ENCODE results near the gene CADPS. TPM values are rescaled to one million over a fixed set of nuclear protein-coding genes. Genes with fewer than 3 reads are reported as not detected.

CADPS gene
- total RNA-seq, 3 donors from 2014 or later (not counting 1 experiment from before 2014, with no cell fraction given) = not detected

DNA sequence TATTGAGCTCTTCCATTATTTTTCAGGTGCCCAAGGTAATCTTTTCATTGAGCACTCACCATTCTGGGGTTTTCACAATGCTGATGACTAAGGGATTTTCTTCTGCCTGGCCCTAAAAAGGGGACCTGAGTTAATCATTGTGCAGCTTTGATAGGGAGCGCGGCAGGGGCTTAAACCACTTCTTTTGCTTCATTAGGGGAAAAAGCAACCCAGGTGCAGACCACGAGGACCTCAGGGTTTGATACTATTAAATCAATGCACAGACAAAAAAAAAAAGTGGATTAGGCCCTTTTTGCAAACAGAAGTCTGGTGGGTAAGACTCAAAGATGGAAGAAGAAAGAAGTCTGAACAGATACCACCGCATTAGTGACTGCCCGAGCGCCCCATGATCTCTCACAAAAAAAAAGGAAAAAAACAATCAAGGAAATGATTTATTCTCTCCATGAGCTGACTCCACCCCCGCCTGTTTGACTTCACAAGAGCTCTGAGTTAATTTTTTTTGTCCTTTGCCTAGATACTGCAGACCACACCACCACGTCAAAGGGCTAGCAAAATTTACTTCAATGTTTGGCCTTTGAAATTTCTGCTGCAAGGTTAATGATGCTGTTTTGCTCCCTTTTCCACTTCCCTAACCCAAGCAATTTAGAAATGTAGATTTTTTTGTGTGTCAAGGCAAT, 423.9 kb downstream of the CADPS start:
- no peaks in the 10 kb centered on the region for H3K36me3 Mint-ChIP-seq
- TF ChIP-seq, protein P1, sequence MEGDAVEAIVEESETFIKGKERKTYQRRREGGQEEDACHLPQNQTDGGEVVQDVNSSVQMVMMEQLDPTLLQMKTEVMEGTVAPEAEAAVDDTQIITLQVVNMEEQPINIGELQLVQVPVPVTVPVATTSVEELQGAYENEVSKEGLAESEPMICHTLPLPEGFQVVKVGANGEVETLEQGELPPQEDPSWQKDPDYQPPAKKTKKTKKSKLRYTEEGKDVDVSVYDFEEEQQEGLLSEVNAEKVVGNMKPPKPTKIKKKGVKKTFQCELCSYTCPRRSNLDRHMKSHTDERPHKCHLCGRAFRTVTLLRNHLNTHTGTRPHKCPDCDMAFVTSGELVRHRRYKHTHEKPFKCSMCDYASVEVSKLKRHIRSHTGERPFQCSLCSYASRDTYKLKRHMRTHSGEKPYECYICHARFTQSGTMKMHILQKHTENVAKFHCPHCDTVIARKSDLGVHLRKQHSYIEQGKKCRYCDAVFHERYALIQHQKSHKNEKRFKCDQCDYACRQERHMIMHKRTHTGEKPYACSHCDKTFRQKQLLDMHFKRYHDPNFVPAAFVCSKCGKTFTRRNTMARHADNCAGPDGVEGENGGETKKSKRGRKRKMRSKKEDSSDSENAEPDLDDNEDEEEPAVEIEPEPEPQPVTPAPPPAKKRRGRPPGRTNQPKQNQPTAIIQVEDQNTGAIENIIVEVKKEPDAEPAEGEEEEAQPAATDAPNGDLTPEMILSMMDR (IDR thresholded peaks at IDR 0.05) = no peak
- H3K4me1 Mint-ChIP-seq = no peaks in the 10 kb centered on the region

DNA sequence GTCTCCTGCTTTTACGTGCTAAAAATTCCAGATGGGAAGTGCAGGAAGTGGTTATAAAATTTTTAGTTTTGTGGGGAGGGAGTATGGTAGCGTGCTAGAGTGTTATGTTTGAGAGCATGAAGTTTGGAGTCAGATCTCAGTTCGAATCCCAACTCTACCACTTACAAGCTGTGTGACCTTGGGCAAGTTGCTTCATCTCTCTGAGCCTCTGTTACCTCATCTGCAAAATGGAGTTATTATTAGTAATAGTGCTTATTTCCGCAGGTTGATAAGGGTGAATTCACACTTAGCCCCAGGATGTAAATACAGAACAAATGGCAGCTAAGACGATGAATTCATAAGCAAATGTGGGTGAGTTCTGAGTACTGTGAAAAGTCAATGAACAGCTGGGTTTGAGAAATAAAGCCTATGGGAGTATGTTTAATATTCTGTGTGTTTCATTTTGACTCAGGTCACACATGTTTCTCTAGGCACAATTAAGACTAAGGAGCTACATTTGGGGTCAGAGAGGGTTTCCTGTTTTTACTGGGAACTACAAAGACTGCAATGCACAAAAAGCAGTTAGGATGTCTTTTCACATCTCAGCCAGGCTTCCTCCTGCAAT, 428.8 kb downstream of the CADPS start:
- ATAC-seq (no peak), DNase-seq (no peak)
- H3K4me3 ChIP-seq (ENCODE audit: low read length) = no peak overlapping the region
- Mint-ChIP-seq H3K4me3 (no peak overlapping the region), H3K9me3 (peaks cover 0 to 2% of the 10 kb centered on the region in 2 donors), H3K36me3 (no peaks in the 10 kb centered on the region), H3K4me1 (no peaks in the 10 kb centered on the region), H3K27ac (no peak overlapping the region), H3K27me3 (ENCODE audit: low read depth in 2 of 2) (no peaks in the 10 kb centered on the region)
- no peaks in the 10 kb centered on the region for H3K27me3 ChIP-seq (ENCODE audit: control insufficient read depth, insufficient read depth, low read length)
- H3K36me3 ChIP-seq (ENCODE audit: control insufficient read depth, insufficient read depth, low read length) = no peaks in the 10 kb centered on the region
- 78% methylated on average over 3 of the region's 5 CpGs for whole genome bisulfite sequencing (ENCODE audit: insufficient coverage)
- H3K4me1 ChIP-seq (ENCODE audit: control insufficient read depth, insufficient read depth, low read length) = no peaks in the 10 kb centered on the region
- intact Hi-C loops (cut with micrococcal nuclease) = no loop called here
- H3K9me3 ChIP-seq (ENCODE audit: control insufficient read depth, insufficient read depth, low read length) = no peaks in the 10 kb centered on the region
- TF ChIP-seq, protein P1 (IDR thresholded peaks at IDR 0.05) = no peak
- H3K27ac ChIP-seq (ENCODE audit: low read length) = no peak overlapping the region

More for the DNA sequence above, 423.9 kb downstream of the CADPS start:
- no peaks in the 10 kb centered on the region for H3K36me3 ChIP-seq (ENCODE audit: control insufficient read depth, insufficient read depth, low read length)
- intact Hi-C loops (cut with micrococcal nuclease) = no loop called here
- H3K4me1 ChIP-seq (ENCODE audit: control insufficient read depth, insufficient read depth, low read length) = no peaks in the 10 kb centered on the region
- peaks cover 4 to 6% of the 10 kb centered on the region in 2 donors for H3K9me3 Mint-ChIP-seq
- H3K27ac Mint-ChIP-seq = no peak overlapping the region
- no peak for DNase-seq
- H3K4me3 ChIP-seq (ENCODE audit: low read length) = no peak overlapping the region
- no peak overlapping the region for H3K4me3 Mint-ChIP-seq
- H3K27me3 ChIP-seq (ENCODE audit: control insufficient read depth, insufficient read depth, low read length) = no peaks in the 10 kb centered on the region
- WGBS (ENCODE audit: insufficient coverage) = 71% methylated on average over 8 of the region's 8 CpGs
- H3K27ac ChIP-seq (ENCODE audit: low read length) = no peak overlapping the region
- no peak for ATAC-seq
- no peaks in the 10 kb centered on the region for H3K9me3 ChIP-seq (ENCODE audit: control insufficient read depth, insufficient read depth, low read length)
- H3K27me3 Mint-ChIP-seq (ENCODE audit: low read depth in 2 of 2) = no peaks in the 10 kb centered on the region

DNA sequence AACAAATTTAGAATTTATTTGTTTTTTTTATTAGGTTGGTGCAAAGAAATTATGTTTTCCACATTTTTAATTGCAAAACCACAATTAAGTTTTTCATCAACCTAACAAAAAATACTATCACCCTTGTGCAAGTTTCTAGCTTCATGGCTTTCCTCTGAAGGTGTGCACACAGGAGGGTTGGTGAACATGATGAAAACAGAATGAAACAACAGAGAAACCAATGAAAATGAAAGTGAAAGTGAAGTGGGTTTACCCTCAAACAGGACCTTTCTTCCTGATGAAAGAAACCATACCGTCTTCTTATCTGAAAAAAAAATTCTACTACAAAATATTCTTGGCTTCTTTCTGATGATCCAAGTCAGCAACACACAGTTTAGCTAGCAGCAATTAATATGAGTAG, 429.9 kb downstream of the CADPS start:
- H3K4me1 Mint-ChIP-seq = no peaks in the 10 kb centered on the region
- no peaks in the 10 kb centered on the region for H3K9me3 ChIP-seq (ENCODE audit: control insufficient read depth, insufficient read depth, low read length)
- ATAC-seq (no peak), DNase-seq (peak in 1 of 2 donors; percentile 36)
- no peaks in the 10 kb centered on the region for H3K27me3 ChIP-seq (ENCODE audit: control insufficient read depth, insufficient read depth, low read length)
- H3K27ac Mint-ChIP-seq = no peak overlapping the region
- H3K4me3 ChIP-seq (ENCODE audit: low read length) = no peak overlapping the region
- 0% methylated on average over 1 of the region's 1 CpG for WGBS (ENCODE audit: insufficient coverage)
- H3K27me3 Mint-ChIP-seq (ENCODE audit: low read depth in 2 of 2) = no peaks in the 10 kb centered on the region
- peak overlapping the region; percentile 37 for H3K4me3 Mint-ChIP-seq
- TF ChIP-seq, protein P1 (IDR thresholded peaks at IDR 0.05) = no peak
- H3K27ac ChIP-seq (ENCODE audit: low read length) = no peak overlapping the region
- intact Hi-C loops (cut with micrococcal nuclease) = no loop called here
- H3K4me1 ChIP-seq (ENCODE audit: control insufficient read depth, insufficient read depth, low read length) = no peaks in the 10 kb centered on the region
- peaks cover 0 to 2% of the 10 kb centered on the region in 2 donors for H3K9me3 Mint-ChIP-seq
- no peaks in the 10 kb centered on the region for H3K36me3 Mint-ChIP-seq
- H3K36me3 ChIP-seq (ENCODE audit: control insufficient read depth, insufficient read depth, low read length) = no peaks in the 10 kb centered on the region

Measured in natural killer cell (primary cell).